HG02623 (cell line): Measurements from ENCODE around the gene CENPP.
"Not testable (repeated sequence)": the region's sequence is repeated elsewhere in the genome, so short reads cannot be mapped to it uniquely, and the experiment has no call there.

Source experiments
- ATAC-seq: cut with Tn5 transposase; IDR thresholded peaks from one replicate; pipeline ENCODE4 v1.9.1; 2021; ENCODE audit warnings: moderate library complexity; ENCODE audit not compliant: unreplicated experiment

Gene CENPP

GRCh38 chr9:92611621-92612285 is 286.0 kb downstream of the CENPP start:
- ATAC-seq = no peak

GRCh38 chr9:92612292-92612691 is 286.5 kb downstream of the CENPP start:
- no peak for ATAC-seq

GRCh38 chr9:92612816-92613215 is 287.1 kb downstream of the CENPP start:
- ATAC-seq = no peak

GRCh38 chr9:92613268-92614122 is 287.7 kb downstream of the CENPP start:
- ATAC-seq = no peak

GRCh38 chr9:92614123-92614510 is 288.4 kb downstream of the CENPP start:
- no peak for ATAC-seq

GRCh38 chr9:92614763-92615461 is 289.2 kb downstream of the CENPP start:
- no peak for ATAC-seq

GRCh38 chr9:92615790-92616189 is 290.0 kb downstream of the CENPP start:
- ATAC-seq = no peak

- no peak for ATAC-seq
Measured at GRCh38 chr9:92616199-92616641, 290.5 kb downstream of the CENPP start.

- no peak for ATAC-seq
Measured at GRCh38 chr9:92616655-92617111, 290.9 kb downstream of the CENPP start.

- ATAC-seq = no peak
Measured at GRCh38 chr9:92617195-92617813, 291.6 kb downstream of the CENPP start.

- ATAC-seq = no peak
Measured at GRCh38 chr9:92617951-92618510, 292.3 kb downstream of the CENPP start.

GRCh38 chr9:92618633-92619225 is 293.0 kb downstream of the CENPP start:
- ATAC-seq = no peak

GRCh38 chr9:92619601-92620300 is 294.0 kb downstream of the CENPP start:
- ATAC-seq = no peak

GRCh38 chr9:92620845-92621244 is 295.1 kb downstream of the CENPP start:
- no peak for ATAC-seq

- not testable (repeated sequence) for ATAC-seq
Measured at GRCh38 chr9:92623936-92624335, 298.2 kb downstream of the CENPP start.

- ATAC-seq = no peak
Measured at GRCh38 chr9:92626484-92626883, 300.7 kb downstream of the CENPP start.

- no peak for ATAC-seq
Measured at GRCh38 chr9:92627651-92628050, 301.9 kb downstream of the CENPP start.

GRCh38 chr9:92631452-92632343 is 305.9 kb downstream of the CENPP start:
- ATAC-seq = no peak

- ATAC-seq = no peak
Measured at GRCh38 chr9:92632641-92633040, 306.9 kb downstream of the CENPP start.
